B cell (primary cell): ENCODE data around the gene PLCB3. TPM values are rescaled to one million over a fixed set of nuclear protein-coding genes. Genes with fewer than 3 reads are reported as not detected.

Experiments
- ATAC-seq: fragments of 200-7000 bp; cut with Tn5 transposase; one replicate; pipeline ENCODE4 v1.10.0; 2021; ENCODE audit warnings: low read depth, mild to moderate bottlenecking, moderate number of reproducible peaks, moderate library complexity
- CTCF ChIA-PET: fragments of 350-600 bp; sonication (Branson Sonifier 250); formaldehyde crosslinking; loops from one replicate; lab custom pipeline; 2021; ENCODE audit warnings: antibody characterized with exemption, inconsistent platforms; lab: Charles Lee
- POLR2A ChIA-PET: fragments of 350-600 bp; sonication (Branson Sonifier 250); formaldehyde crosslinking; loops from one replicate; lab custom pipeline; 2021; ENCODE audit warnings: antibody characterized with exemption; lab: Charles Lee
- DNase-seq: peaks from one replicate; pipeline ENCODE4 v3.0.0; 2013
- H2AFZ ChIP-seq: 2 replicates; pipeline ENCODE4 v1.6.1; 2012; ENCODE audit warnings: mild to moderate bottlenecking, low read depth, low read length; ENCODE audit not compliant: insufficient read depth, poor library complexity, severe bottlenecking
- H3K27ac ChIP-seq, 2 donors: 1 replicate in 1 of 2; 2 replicates in 1 of 2; pipeline ENCODE4 v1.5.1; 2012 to 2013; ENCODE audit warnings: low read length in 2 of 2, mild to moderate bottlenecking in 2 of 2, moderate library complexity in 1 of 2
- H3K27me3 ChIP-seq, 4 experiments: fragments of 200-600 bp in 1 of 4; sonication (generic) in 1 of 4; replicated peaks in 1 of 4; 1 replicate in 2 of 4; 2 replicates in 2 of 4; pipeline versions ENCODE4 v1.6.1 to v1.7.0; 2013 to 2016; ENCODE audit warnings: low read length in 3 of 4, mild to moderate bottlenecking in 2 of 4, mixed read lengths in 1 of 4, moderate library complexity in 1 of 4; ENCODE audit not compliant: insufficient read depth in 4 of 4, control insufficient read depth in 3 of 4; ENCODE audit errors: control extremely low read depth in 1 of 4
- H3K36me3 ChIP-seq, 2 experiments: replicated peaks in 1 of 2; 1 replicate in 1 of 2; 2 replicates in 1 of 2; pipeline versions ENCODE4 v1.6.1 to v1.7.1; 2013; ENCODE audit warnings: low read length in 1 of 2; ENCODE audit not compliant: insufficient read depth in 2 of 2, control insufficient read depth in 1 of 2; ENCODE audit errors: control extremely low read depth in 1 of 2, extremely low read depth in 1 of 2
- H3K4me1 ChIP-seq, 2 donors: fragments of 200-600 bp in 1 of 2; sonication (generic) in 1 of 2; 1 replicate in 1 of 2; 2 replicates in 1 of 2; pipeline versions ENCODE4 v1.5.1 to v1.6.1; 2013 to 2017; ENCODE audit warnings: low read length in 2 of 2; ENCODE audit not compliant: control insufficient read depth in 2 of 2, insufficient read depth in 2 of 2
- H3K4me2 ChIP-seq: replicated peaks from 2 replicates; pipeline ENCODE3; 2012; ENCODE audit warnings: mild to moderate bottlenecking, low read depth, low read length; ENCODE audit not compliant: poor library complexity, severe bottlenecking
- H3K4me3 ChIP-seq, 5 experiments: fragments of 200-600 bp in 1 of 5; sonication (generic) in 1 of 5; 1 replicate in 3 of 5; 2 replicates in 2 of 5; pipeline versions ENCODE4 v1.5.1 to v1.7.0; 2011 to 2016; ENCODE audit warnings: low read length in 4 of 5, mild to moderate bottlenecking in 4 of 5, low read depth in 2 of 5, control low read depth in 1 of 5, moderate library complexity in 1 of 5; ENCODE audit not compliant: insufficient read depth in 1 of 5; ENCODE audit errors: control extremely low read depth in 1 of 5, extremely low read depth in 1 of 5
- H3K79me2 ChIP-seq: fragments of 200-600 bp; sonication (generic); one replicate; pipeline ENCODE4 v1.6.0; 2016; ENCODE audit warnings: low read length; ENCODE audit not compliant: control insufficient read depth, insufficient read depth
- H3K9ac ChIP-seq: fragments of 200-600 bp; sonication (generic); 2 replicates; pipeline ENCODE4 v1.6.1; 2017; ENCODE audit warnings: mild to moderate bottlenecking, low read length, moderate library complexity
- H3K9me3 ChIP-seq, 3 donors: one replicate each; pipeline versions ENCODE4 v1.6.1 to v1.7.1; 2013; ENCODE audit warnings: low read length in 2 of 3; ENCODE audit not compliant: control insufficient read depth in 2 of 3, insufficient read depth in 1 of 3; ENCODE audit errors: control extremely low read depth in 1 of 3
- H4K20me1 ChIP-seq: 2 replicates; pipeline ENCODE4 v1.6.0; 2012; ENCODE audit warnings: mild to moderate bottlenecking, low read length; ENCODE audit not compliant: insufficient read depth, control insufficient read depth, poor library complexity, severe bottlenecking
- H3K27ac Mint-ChIP-seq: one replicate; pipeline ENCODE4 v1.8.0; 2021; ENCODE audit warnings: mixed read lengths
- H3K27me3 Mint-ChIP-seq: one replicate; pipeline ENCODE4 v1.8.0; 2021; ENCODE audit warnings: mixed read lengths
- H3K4me1 Mint-ChIP-seq: one replicate; pipeline ENCODE4 v1.8.0; 2021; ENCODE audit warnings: mixed read lengths
- H3K4me3 Mint-ChIP-seq: one replicate; pipeline ENCODE4 v1.8.0; 2021; ENCODE audit warnings: mixed read lengths
- H3K9me3 Mint-ChIP-seq: one replicate; pipeline ENCODE4 v1.8.0; 2022; ENCODE audit warnings: mixed read lengths; ENCODE audit not compliant: insufficient read depth
- EZH2 ChIP-seq: IDR thresholded peaks from 2 replicates; pipeline ENCODE4 v1.6.1; 2012; ENCODE audit warnings: borderline replicate concordance, low read depth, mild to moderate bottlenecking, moderate library complexity, low read length; ENCODE audit not compliant: insufficient read depth, poor library complexity, severe bottlenecking
- WGBS: methylation state at CpG from one replicate; pipeline ENCODE4 v1.1.5; 2013; ENCODE audit warnings: missing lambda C conversion rate; ENCODE audit not compliant: insufficient coverage; 5-methylcytosine and 5-hydroxymethylcytosine counted together
- intact Hi-C: fragments of 100-400 bp; cut with micrococcal nuclease; formaldehyde crosslinking; loops from one replicate; pipeline ENCODE4 v1.10.0; 2022
- polyA plus RNA-seq: library from polyadenylated mRNA; depleted of rRNA; stranded (reverse); fragments of >200 nt; gene quantifications from 2 replicates; pipeline ENCODE4 v1.2.3, GENCODE V29; 2012
- total RNA-seq, 2 donors: library from RNA; stranded (reverse); fragments of 120-200 nt in 1 of 2; gene quantifications; 1 replicate in 1 of 2; 2 replicates in 1 of 2; pipeline versions ENCODE4 v1.2.3 to v1.2.4, GENCODE V29; 2013 to 2022
- TF ChIP-seq, protein P1 (sequence below): fragments of 200-600 bp; IDR thresholded peaks from one replicate; pipeline ENCODE4 v1.8.0; 2022; ENCODE audit warnings: antibody characterized with exemption, mild to moderate bottlenecking

PLCB3 gene
- total and polyA plus RNA-seq, 2 donors (not counting 1 experiment from before 2014, with no cell fraction given) = 3.0 to 8.1 TPM

DNA sequence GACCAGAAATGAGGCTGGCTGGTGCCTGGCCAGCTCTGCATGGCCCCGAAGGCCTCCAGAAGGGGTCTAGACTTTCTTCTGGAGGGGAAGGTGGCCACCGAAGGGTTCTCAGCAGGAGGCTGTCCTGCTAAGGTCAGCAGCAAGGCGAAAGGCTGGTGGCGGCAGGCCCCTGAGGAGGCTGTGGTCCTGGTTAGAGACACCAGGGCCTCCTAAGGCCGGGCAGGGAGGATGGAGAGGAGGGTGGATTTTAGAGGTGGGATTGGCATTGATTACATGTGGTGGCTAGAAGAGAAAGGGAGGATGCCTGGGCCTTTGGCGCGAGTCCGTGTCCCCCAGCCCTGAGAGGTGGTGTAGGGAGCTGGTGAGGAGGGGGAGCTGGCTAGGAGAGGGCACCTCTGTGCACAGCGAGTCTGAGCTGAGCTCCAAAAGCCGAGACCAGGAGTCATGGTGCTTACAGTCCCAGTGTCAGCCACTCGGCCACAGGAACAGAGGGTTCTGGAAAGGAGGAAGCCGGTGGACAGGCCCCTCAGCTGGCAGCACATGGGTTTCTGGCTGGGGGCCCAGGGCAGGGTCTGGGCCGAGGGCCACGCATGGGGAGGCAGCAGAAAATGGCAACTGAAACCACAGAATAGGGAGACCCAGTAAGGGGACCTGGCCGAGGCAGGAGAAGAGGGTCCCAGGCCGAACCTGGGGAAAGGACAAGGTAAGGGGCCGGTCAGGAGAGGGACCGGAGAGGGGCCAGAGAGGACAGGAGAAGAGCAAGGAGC lies 42.4 kb upstream of the PLCB3 start:
- peak overlapping the region; percentile 73 to 90 for H3K27ac ChIP-seq

More for the DNA sequence above, 42.4 kb upstream of the PLCB3 start:
- Mint-ChIP-seq H3K27ac (peak overlapping the region; percentile 96), H3K27me3 (no peaks in the 10 kb centered on the region), H3K4me3 (peak overlapping the region; percentile 67), H3K9me3 (no peaks in the 10 kb centered on the region), H3K4me1 (peaks cover 60% of the 10 kb centered on the region)
- WGBS = 83% methylated on average over 18 of the region's 18 CpGs
- Histone ChIP-seq H3K79me2 (peaks cover 37% of the 10 kb centered on the region), H3K9me3 (no peaks in the 10 kb centered on the region), H3K36me3 (peaks cover 0 to 34% of the 10 kb centered on the region in 2 experiments), H3K4me3 (no peak overlapping the region), H3K4me1 (peaks cover 30 to 58% of the 10 kb centered on the region in 2 donors), H2AFZ (no peak overlapping the region), H3K4me2 (peak overlapping the region; percentile 99), H4K20me1 (peaks cover 37% of the 10 kb centered on the region), H3K27me3 (no peaks in the 10 kb centered on the region), H3K9ac (no peak overlapping the region)
- ATAC-seq = no peak
- ChIA-PET POLR2A (interaction anchor here (0.5 to 1.6 kb wide), 3 partner anchors 8 to 49 kb away, joined by 3 to 6 read pairs (median 5); partner anchors contain the start of gene PPP1R14B), CTCF (interaction anchor here (5.6 to 10.3 kb wide), 4 partner anchors 7 to 39 kb away, joined by 53 to 141 read pairs (median 66); partner anchors contain the start of genes NUDT22, PLCB3, PPP1R14B and STIP1)
- intact Hi-C loops = loop anchor here (10.0 kb wide), 1 partner anchor 446 kb away; no protein-coding TSS in a partner anchor
- TF ChIP-seq EZH2 = no peak
- TF ChIP-seq, protein P1, sequence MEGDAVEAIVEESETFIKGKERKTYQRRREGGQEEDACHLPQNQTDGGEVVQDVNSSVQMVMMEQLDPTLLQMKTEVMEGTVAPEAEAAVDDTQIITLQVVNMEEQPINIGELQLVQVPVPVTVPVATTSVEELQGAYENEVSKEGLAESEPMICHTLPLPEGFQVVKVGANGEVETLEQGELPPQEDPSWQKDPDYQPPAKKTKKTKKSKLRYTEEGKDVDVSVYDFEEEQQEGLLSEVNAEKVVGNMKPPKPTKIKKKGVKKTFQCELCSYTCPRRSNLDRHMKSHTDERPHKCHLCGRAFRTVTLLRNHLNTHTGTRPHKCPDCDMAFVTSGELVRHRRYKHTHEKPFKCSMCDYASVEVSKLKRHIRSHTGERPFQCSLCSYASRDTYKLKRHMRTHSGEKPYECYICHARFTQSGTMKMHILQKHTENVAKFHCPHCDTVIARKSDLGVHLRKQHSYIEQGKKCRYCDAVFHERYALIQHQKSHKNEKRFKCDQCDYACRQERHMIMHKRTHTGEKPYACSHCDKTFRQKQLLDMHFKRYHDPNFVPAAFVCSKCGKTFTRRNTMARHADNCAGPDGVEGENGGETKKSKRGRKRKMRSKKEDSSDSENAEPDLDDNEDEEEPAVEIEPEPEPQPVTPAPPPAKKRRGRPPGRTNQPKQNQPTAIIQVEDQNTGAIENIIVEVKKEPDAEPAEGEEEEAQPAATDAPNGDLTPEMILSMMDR = no peak
- DNase-seq = no peak
